ENCODE results near the gene VSTM4.

The VSTM4 gene

DNA sequence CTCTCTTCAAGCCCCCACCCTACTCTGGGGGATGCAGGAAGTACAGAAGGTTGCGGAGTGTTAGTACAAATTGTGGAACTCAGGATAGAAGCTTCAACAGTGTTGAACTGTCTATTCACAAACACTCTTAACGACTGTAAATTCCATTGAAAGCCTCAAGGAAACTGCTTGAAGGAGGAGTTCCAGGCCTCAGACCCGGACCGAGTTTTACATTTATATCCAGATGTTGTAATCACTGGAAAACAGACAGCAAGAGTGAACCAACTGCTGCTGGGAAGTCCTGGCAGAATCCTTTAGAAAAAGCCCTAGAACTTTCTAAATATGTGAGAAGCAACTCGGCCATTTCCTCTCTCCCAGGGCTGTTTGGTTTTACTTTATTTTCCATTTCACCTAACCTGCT is 91.6 kb downstream of the VSTM4 start:
- Histone ChIP-seq H3K9me3 (no peaks in the 10 kb centered on the region), H3K4me3 (no peak overlapping the region), H3K27me3 (no peaks in the 10 kb centered on the region), H3K4me1 (peaks cover 0 to 20% (median 10%) of the 10 kb centered on the region in 4 donors), H3K27ac (peak overlapping the region; percentile 56 to 75), H3K36me3 (peaks cover 2 to 9% (median 7%) of the 10 kb centered on the region in 3 donors)
- TF ChIP-seq CTCF (IDR thresholded peaks at IDR 0.05), result no peak
- peak in 1 of 2 donors; percentile 48 for DNase-seq
- intact Hi-C loops (cut with DNase I; ENCODE audit: low total_unique reads), result no loop called here

DNA sequence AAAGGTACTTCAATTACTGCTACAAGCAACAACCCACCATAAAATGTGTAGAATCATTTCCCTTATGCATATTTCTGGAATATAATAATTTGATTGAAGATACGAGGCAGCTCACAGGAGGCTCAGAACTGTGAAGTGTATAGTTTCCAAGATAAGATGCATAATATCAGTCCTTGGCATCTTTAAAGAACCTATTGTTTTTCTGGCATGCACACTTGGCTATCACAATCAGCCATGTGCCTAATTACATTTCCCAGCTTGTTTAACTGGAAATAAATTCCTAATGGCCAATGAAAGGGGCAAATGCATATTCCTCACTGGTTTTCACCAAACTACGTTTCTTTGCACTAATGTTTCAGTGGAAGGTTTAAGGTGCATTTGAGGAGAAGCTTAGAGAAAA is 92.3 kb downstream of the VSTM4 start:
- intact Hi-C loops (cut with DNase I; ENCODE audit: low total_unique reads), result no loop called here
- DNase-seq, result no peak
- no peak for TF ChIP-seq CTCF (IDR thresholded peaks at IDR 0.05)
- H3K4me3 ChIP-seq, result no peak overlapping the region
- H3K27ac ChIP-seq, result peak overlapping the region in 1 of 2 donors; percentile 75
- H3K9me3 ChIP-seq, result no peaks in the 10 kb centered on the region
- H3K4me1 ChIP-seq, result peaks cover 0 to 20% (median 10%) of the 10 kb centered on the region in 4 donors
- no peaks in the 10 kb centered on the region for H3K27me3 ChIP-seq
- H3K36me3 ChIP-seq, result peaks cover 8 to 14% (median 12%) of the 10 kb centered on the region in 3 donors

DNA sequence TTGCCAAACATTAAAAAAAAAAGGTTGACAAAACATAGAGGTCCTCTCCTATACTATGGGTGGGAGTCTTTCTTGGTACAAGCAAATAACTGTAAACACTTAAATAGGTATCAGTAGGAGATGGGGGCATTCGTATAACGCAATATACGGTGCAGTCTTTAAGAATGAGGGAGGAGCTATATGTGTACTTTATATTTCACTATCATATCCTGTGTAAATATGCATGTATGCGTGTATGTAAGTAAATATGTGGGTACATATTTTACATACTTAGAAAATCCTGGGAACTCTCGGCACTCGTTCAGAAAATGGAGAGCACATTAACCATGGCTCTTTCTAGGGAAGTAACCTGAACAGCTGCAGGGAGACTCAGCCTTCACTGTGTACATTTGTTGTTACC is 93.6 kb downstream of the VSTM4 start:
- DNase-seq, result no peak
- H3K4me3 ChIP-seq, result no peak overlapping the region
- no peaks in the 10 kb centered on the region for H3K9me3 ChIP-seq
- intact Hi-C loops (cut with DNase I; ENCODE audit: low total_unique reads), result no loop called here
- H3K27me3 ChIP-seq, result no peaks in the 10 kb centered on the region
- no peak overlapping the region for H3K27ac ChIP-seq
- TF ChIP-seq CTCF (IDR thresholded peaks at IDR 0.05), result no peak
- H3K4me1 ChIP-seq, result peaks cover 0 to 20% (median 10%) of the 10 kb centered on the region in 4 donors
- H3K36me3 ChIP-seq, result peaks cover 9 to 19% (median 12%) of the 10 kb centered on the region in 3 donors

DNA sequence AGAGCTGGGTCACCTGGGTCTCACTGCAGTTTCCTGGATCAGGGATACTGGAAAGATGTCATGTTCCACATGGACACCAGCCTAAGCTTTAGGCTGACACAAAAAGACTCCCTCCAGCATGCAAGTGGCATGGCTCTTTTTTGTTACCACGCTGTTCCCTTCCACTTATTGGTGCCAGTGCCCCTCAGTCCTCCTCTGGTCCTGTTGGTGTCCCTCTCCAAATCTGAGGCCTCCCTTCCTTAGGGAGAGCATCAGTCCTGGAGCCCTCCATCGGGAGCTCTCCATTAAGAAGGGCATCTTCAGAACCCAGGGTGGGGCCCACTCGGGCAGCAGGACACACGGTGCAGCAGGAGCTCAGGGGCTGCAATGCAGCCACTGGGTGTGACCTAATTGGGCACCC is 99.6 kb downstream of the VSTM4 start:
- H3K4me3 ChIP-seq, result no peak overlapping the region
- no peaks in the 10 kb centered on the region for H3K27me3 ChIP-seq
- peaks cover 0 to 7% (median 0%) of the 10 kb centered on the region in 4 donors for H3K4me1 ChIP-seq
- DNase-seq, result no peak
- no peak overlapping the region for H3K27ac ChIP-seq
- no peak for TF ChIP-seq CTCF (IDR thresholded peaks at IDR 0.05)
- H3K36me3 ChIP-seq, result peaks cover 9 to 19% (median 12%) of the 10 kb centered on the region in 3 donors
- H3K9me3 ChIP-seq, result no peaks in the 10 kb centered on the region
- intact Hi-C loops (cut with DNase I; ENCODE audit: low total_unique reads), result no loop called here

DNA sequence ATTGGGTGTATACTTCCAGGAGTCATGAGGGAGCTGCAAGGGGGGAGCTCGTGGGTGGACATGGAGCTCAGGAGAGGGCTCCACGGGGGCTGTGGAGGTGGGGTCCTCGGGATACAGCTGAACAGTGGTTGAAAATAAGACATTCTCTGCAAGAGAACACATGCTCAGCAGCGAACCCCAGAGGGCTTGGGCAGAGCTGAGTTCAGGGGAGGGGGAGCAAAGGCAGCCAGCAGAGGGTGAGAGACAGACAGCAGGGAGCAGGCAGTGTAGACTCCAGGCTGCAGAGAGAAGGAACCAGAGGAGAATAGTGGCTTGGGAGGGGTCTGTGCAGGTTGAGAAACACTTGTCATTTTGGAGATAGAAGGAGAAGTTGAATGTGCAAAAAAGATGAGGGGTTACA is 102.7 kb downstream of the VSTM4 start:
- H3K36me3 ChIP-seq, result peaks cover 0 to 4% (median 0%) of the 10 kb centered on the region in 3 donors
- intact Hi-C loops (cut with DNase I; ENCODE audit: low total_unique reads), result no loop called here
- H3K27me3 ChIP-seq, result no peaks in the 10 kb centered on the region
- DNase-seq, result no peak
- H3K9me3 ChIP-seq, result no peaks in the 10 kb centered on the region
- no peak overlapping the region for H3K4me3 ChIP-seq
- H3K27ac ChIP-seq, result no peak overlapping the region
- TF ChIP-seq CTCF (IDR thresholded peaks at IDR 0.05), result no peak
- peaks cover 0 to 28% (median 19%) of the 10 kb centered on the region in 4 donors for H3K4me1 ChIP-seq

GRCh38 chr10:49011756-49012155 is 103.6 kb downstream of the VSTM4 start:
- H3K4me3 ChIP-seq, result no peak overlapping the region
- H3K36me3 ChIP-seq, result no peaks in the 10 kb centered on the region
- H3K9me3 ChIP-seq, result no peaks in the 10 kb centered on the region
- no peak overlapping the region for H3K27ac ChIP-seq
- DNase-seq, result no peak
- peaks cover 0 to 30% (median 19%) of the 10 kb centered on the region in 4 donors for H3K4me1 ChIP-seq
- intact Hi-C loops (cut with DNase I; ENCODE audit: low total_unique reads), result no loop called here
- TF ChIP-seq CTCF (IDR thresholded peaks at IDR 0.05), result no peak
- no peaks in the 10 kb centered on the region for H3K27me3 ChIP-seq

All from tibial artery (tissue), 4 donors.